Fibroblast of skin of right biceps (primary cell): ENCODE measurements around the gene IFIT1B.
"Not testable (repeated sequence)": the region's sequence is repeated elsewhere in the genome, so short reads cannot be mapped to it uniquely, and the experiment has no call there.

Experiments
- DNase-seq: peaks from one replicate; pipeline ENCODE4 v3.0.0-alpha.2; 2013

IFIT1B gene, protein sequence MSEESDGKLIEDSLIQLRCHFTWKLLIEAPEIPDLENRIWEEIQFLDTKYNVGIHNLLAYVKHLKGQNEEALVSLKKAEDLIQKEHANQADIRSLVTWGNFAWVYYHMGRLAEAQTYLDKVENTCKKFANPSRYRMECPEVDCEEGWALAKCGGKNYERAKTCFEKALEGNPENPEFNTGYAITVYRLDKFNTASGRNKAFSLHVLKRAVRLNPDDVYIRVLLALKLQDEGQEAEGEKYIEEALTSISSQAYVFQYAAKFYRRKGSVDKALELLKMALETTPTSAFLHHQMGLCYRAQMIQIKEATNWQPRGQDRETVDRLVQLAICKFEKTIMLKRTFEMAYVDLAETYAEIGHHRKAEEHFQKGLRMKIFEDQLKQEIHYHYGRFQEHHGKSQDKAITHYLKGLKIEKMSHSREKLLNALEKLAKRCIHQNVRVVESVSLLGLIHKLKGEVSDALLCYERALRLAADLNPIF

GRCh38 chr10:89377705-89378637, at the start of gene IFIT1B:
Gene IFIT1B (plus strand): TSS chr10:89378056. CDS start chr10:89378136, 80 bp downstream.
- DNase-seq, result no peak

- no peak for DNase-seq
Measured at GRCh38 chr10:89329151-89329550, 48.7 kb upstream of the IFIT1B start.

DNA sequence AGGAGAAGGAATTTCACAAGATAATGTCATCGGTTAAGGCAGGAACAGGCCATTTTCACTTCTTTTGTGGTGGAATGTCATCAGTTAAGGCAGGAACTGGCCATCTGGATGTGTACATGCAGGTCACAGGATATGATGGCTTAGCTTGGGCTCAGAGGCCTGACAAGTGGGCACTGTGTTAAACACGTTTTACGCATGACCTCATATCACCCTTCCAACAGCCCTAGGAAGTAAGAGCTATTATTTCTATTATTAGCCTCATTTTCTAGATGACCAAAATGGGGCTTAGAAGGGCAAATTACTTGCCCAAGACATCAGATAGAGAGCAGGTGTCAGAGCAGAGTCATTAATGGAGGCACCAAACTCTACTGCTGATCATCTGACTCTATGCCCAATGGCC, 47.8 kb upstream of the IFIT1B start:
- not testable (repeated sequence) for DNase-seq

GRCh38 chr10:89330537-89331212, 47.2 kb upstream of the IFIT1B start:
- DNase-seq, result no peak

DNA sequence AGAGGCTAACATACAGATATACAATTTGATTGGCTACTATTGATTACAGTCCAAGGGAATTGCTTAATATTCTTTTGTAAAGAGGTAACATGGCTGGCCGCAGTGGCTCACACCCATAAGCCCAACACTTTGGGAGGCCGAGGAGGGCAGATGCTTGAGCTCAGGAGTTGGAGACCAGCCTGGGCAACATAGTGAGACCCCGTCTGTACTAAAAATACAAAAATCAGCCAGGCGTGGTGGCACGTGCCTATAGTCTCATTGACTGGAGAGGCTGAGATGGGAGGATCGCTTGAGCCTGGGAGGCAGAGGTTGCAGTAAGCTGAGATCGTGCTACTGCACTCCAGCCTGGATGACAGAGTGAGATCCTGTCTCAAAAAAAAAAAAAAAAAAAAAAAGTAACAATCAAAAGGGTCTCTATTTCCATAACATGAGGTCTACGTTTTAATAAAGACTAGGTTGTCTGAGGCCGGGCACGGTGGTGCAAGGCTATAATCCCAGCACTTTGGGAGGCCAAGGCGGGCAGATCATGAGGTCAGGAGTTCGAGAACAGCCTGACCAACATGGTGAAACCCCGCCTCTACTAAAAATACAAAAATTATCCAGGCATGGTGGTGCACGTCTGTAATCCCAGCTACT, 46.3 kb upstream of the IFIT1B start:
- DNase-seq, result not testable (repeated sequence)

GRCh38 chr10:89332123-89332633, 45.7 kb upstream of the IFIT1B start:
- DNase-seq, result peak; percentile 53

- no peak for DNase-seq
Measured at GRCh38 chr10:89335226-89335625, 42.6 kb upstream of the IFIT1B start.

DNA sequence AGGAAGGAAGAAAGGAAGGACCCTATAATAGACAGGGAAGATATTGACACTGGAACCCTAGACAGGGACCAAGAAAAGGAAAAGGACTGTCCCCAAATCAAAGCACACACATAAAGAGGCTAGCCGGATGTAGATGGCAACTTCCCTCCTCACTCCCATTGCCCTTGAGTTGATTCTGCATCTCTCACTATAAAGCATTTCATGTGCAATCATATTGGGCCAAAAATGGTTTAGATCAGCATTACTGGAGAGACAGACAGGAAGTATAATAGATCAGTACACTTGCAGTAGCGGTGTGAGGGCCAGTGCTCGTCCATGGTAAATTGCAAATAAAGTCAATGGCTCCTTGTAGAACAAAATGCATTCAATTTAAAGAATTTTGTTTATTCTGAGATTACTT, 41.6 kb upstream of the IFIT1B start:
- no peak for DNase-seq

- DNase-seq, result peak; percentile 75
Measured at GRCh38 chr10:89337484-89337883, 40.4 kb upstream of the IFIT1B start.

DNA sequence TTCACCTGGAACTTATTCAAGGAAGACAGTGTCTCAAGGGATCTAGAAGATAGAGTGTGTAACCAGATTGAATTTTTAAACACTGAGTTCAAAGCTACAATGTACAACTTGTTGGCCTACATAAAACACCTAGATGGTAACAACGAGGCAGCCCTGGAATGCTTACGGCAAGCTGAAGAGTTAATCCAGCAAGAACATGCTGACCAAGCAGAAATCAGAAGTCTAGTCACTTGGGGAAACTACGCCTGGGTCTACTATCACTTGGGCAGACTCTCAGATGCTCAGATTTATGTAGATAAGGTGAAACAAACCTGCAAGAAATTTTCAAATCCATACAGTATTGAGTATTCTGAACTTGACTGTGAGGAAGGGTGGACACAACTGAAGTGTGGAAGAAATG, 39.1 kb upstream of the IFIT1B start:
- DNase-seq, result no peak

DNA sequence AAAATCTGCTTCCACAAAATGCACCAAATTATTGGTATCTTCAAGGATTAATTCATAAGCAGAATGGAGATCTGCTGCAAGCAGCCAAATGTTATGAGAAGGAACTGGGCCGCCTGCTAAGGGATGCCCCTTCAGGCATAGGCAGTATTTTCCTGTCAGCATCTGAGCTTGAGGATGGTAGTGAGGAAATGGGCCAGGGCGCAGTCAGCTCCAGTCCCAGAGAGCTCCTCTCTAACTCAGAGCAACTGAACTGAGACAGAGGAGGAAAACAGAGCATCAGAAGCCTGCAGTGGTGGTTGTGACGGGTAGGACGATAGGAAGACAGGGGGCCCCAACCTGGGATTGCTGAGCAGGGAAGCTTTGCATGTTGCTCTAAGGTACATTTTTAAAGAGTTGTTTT, 38.0 kb upstream of the IFIT1B start:
- no peak for DNase-seq

DNA sequence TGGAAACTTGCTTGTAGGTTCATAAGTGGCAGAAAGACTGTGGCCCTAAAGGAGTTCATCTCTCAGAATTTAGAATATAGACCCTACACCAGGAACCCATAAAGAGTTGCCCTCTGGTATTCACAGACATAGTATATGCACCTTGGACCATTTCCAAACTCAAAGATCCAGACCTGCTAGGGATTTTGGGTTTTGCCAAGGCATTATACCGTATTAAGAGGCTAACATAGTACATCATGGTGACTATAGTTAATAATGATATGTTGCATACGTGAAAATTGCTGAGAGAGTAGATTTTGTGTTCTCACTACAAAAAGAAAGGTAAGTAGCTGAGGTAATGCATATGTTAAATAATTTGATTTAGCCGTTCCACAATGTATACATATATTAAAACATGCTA, 36.2 kb upstream of the IFIT1B start:
- no peak for DNase-seq

GRCh38 chr10:89342206-89342958, 35.5 kb upstream of the IFIT1B start:
- peak; percentile 79 for DNase-seq

DNA sequence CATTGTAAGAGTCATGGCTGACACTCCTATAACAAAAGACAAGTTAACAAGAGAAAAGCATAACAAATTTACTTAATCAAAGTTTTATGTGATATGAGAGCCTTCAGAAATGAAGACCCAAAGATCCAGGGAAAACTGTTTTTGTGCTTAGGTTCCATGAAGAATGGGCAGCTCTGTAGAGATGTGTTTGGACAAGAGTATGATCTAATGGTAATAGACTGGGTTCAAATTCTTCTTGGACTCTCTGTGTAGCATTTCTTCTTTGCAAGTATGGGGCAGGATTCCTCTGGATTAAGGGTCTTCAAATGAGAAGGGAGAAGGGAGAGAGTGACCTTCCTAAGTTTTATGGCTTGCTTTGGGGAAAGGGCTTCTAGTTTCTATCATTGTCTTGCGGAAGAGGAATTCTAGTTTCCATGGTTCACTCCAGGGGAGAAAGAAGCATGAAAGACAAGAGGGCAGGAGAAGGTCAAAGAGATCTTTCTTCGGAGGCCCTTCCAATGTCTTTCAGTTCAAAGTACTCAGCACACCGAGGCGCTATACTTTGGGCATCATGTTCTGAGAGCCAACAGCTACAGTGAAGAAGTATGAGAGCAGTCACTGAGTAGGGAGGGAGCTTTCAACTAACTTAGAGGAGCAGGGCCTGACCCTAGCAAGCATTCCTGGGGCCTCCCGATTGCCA, 34.6 kb upstream of the IFIT1B start:
- DNase-seq, result no peak

DNA sequence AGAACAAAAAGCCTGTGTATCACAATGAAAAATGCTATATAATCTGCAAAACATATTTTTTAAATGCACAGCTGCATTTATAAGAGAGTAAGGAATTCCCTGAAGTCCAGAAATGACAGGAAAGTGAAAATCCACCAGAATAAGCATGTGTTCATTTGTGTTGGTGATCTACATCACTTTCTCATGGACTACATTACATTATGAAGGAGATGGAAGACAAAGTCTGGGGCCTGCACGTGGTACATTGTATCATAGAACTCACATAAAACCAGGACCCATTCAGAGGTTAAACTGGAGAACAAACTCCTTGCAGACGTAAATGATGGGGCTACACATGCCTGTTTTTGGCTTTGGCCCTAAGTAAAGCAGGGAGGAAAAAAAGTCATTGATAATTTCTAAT, 33.7 kb upstream of the IFIT1B start:
- no peak for DNase-seq

DNA sequence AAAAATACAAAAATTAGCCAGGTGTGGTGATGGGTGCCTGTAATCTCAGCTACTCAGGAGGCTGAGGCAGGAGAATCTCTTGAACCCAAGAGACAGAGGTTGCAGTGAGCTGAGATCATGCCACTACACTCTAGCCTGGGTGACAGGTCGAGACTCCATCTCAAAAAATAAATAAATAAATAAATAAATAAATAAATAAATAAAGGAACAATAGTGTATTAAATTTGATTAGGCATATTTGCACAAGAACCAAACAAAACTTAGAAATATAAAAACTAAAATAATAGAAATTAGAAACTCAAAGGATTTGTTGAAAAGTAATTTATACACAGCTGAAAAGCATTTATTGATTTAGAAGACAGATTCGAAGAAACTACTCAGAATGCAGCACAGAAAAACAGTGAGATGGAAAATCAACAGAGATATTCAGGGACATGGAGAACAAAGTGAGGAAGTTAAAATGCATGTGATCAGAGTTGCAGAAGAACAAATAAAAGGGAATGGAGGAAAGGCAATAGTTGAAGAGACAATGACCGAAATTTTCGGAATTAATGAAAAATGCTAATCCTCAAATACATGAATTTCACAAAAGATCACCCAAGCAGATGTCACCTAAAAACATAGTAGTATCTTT, 32.4 kb upstream of the IFIT1B start:
- no peak for DNase-seq

DNA sequence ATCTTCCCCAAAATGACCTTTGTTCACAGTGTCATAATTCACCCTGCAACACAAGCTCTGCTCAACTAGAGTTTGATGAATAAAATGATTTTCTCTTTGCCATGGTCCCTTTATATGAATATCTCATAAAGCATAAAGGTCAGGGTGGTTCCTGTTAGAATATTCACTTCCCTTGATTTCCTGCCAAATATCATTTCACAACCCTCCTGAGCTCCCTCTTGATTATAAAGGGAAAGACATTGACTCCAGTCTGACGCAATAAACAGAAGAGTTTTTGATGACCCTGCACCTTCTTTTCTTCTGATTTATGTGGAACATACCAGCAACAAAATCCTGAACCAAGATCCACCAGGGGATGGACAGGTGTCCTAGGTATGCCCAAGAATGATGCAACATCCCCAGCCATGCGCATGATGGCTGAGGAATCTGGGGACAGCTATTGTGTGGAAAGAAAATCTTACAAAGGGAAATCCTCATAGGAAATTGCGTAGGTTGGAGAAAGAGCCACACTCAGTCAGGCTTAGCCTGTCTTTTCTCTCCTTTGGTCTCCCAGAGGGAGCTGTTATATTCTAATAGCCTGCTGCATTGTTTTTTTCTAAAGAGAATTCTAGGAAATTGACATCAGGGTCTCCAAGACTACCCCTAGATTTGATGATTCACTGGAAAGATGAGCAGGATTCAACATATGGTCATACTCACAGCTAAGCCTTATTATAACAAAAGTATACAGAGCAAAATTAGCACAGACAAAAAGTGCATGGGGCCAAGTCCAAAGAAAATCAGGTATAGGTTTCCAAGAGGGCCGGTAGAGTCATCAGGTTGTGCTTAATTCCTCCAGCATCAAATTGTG, 31.2 kb upstream of the IFIT1B start:
- DNase-seq, result peak; percentile 54

GRCh38 chr10:89347701-89348457, 30.0 kb upstream of the IFIT1B start:
- DNase-seq, result peak; percentile 46

- no peak for DNase-seq
Measured at GRCh38 chr10:89348481-89348880, 29.4 kb upstream of the IFIT1B start.
